Fibroblast of lung (primary cell): ENCODE measurements around the gene DIP2A. TPM values are rescaled to one million over a fixed set of nuclear protein-coding genes. Genes with fewer than 3 reads are reported as not detected.

Source experiments
- DNase-seq, 2 donors: peaks; one replicate each; pipeline versions ENCODE4 v3.0.0 to v3.0.0-alpha.2; 2010; ENCODE audit warnings: low read depth in 2 of 2
- H2AFZ ChIP-seq: 2 replicates; pipeline ENCODE4 v1.5.1; 2012; ENCODE audit warnings: low read length, control low read depth, inconsistent platforms
- H3K27ac ChIP-seq: 2 replicates; pipeline ENCODE4 v1.5.1; 2011; ENCODE audit warnings: low read length, control low read depth; ENCODE audit not compliant: insufficient read depth
- H3K27me3 ChIP-seq: 2 replicates; pipeline ENCODE4 v1.5.1; 2011; ENCODE audit warnings: mild to moderate bottlenecking, low read length; ENCODE audit not compliant: control insufficient read depth, insufficient read depth
- H3K36me3 ChIP-seq: 2 replicates; pipeline ENCODE4 v1.5.1; 2011; ENCODE audit warnings: low read length; ENCODE audit not compliant: control insufficient read depth, insufficient read depth
- H3K4me1 ChIP-seq: 2 replicates; pipeline ENCODE4 v1.5.1; 2011; ENCODE audit warnings: low read length; ENCODE audit not compliant: control insufficient read depth, insufficient read depth; ENCODE audit errors: extremely low read depth
- H3K4me2 ChIP-seq: 2 replicates; pipeline ENCODE4 v1.5.1; 2011; ENCODE audit warnings: low read length, control low read depth; ENCODE audit not compliant: insufficient read depth; ENCODE audit errors: extremely low read depth
- H3K4me3 ChIP-seq, 4 experiments: fragments of 200-600 bp in 1 of 4; sonication (generic) in 1 of 4; replicated peaks in 1 of 4; 2 replicates each; pipeline ENCODE4 v1.5.1; 2011 to 2016; ENCODE audit warnings: low read length in 4 of 4, low read depth in 3 of 4, mild to moderate bottlenecking in 3 of 4, control low read depth in 2 of 4, inconsistent platforms in 1 of 4, mixed read lengths in 1 of 4; ENCODE audit not compliant: insufficient read depth in 1 of 4; ENCODE audit errors: control extremely low read depth in 1 of 4
- H3K79me2 ChIP-seq: 2 replicates; pipeline ENCODE4 v1.5.1; 2012; ENCODE audit warnings: mild to moderate bottlenecking, low read length, inconsistent platforms; ENCODE audit not compliant: control insufficient read depth, insufficient read depth
- H3K9ac ChIP-seq: 2 replicates; pipeline ENCODE4 v1.5.1; 2011; ENCODE audit warnings: mild to moderate bottlenecking, low read length, control low read depth; ENCODE audit not compliant: insufficient read depth
- H3K9me3 ChIP-seq: 2 replicates; pipeline ENCODE4 v1.5.1; 2012; ENCODE audit warnings: low read depth, low read length; ENCODE audit not compliant: control insufficient read depth, insufficient read depth
- H4K20me1 ChIP-seq: 2 replicates; pipeline ENCODE4 v1.5.1; 2011; ENCODE audit warnings: low read length; ENCODE audit not compliant: control insufficient read depth, insufficient read depth; ENCODE audit errors: extremely low read depth
- CTCF ChIP-seq, 2 donors: IDR thresholded peaks in 1 of 2; conservative IDR thresholded peaks in 1 of 2; 1 replicate in 1 of 2; 2 replicates in 1 of 2; pipeline ENCODE4 v1.5.1; 2011 to 2012; ENCODE audit warnings: low read length in 2 of 2, control low read depth in 1 of 2, inconsistent platforms in 1 of 2, low read depth in 1 of 2, mild to moderate bottlenecking in 1 of 2
- EZH2 ChIP-seq: IDR thresholded peaks from 2 replicates; pipeline ENCODE4 v1.5.1; 2012; ENCODE audit warnings: low read length, control low read depth, mild to moderate bottlenecking; ENCODE audit errors: missing control alignments
- polyA plus RNA-seq, 2 donors: library from polyadenylated mRNA; depleted of rRNA in 1 of 2; stranded (reverse) in 1 of 2; unstranded in 1 of 2; fragments of >200 nt; gene quantifications; 2 replicates each; pipeline ENCODE4 v1.2.1, GENCODE V29; 2011 to 2012; ENCODE audit warnings: missing spikeins in 1 of 2
- total RNA-seq: library from RNA; depleted of rRNA; stranded (reverse); fragments of >200 nt; gene quantifications from 2 replicates; pipeline ENCODE4 v1.2.1, GENCODE V29; 2014

The DIP2A gene
- total and polyA plus RNA-seq, 2 donors (not counting 1 experiment from before 2014, with no cell fraction given): 16.3 to 21.1 TPM

- Histone ChIP-seq H3K4me2 (no peak overlapping the region), H3K4me3 (no peak overlapping the region), H3K9ac (no peak overlapping the region), H3K4me1 (no peaks in the 10 kb centered on the region), H3K27ac (no peak overlapping the region), H3K36me3 (no peaks in the 10 kb centered on the region), H3K79me2 (peaks cover 5% of the 10 kb centered on the region), H2AFZ (no peak overlapping the region), H4K20me1 (no peaks in the 10 kb centered on the region), H3K9me3 (no peaks in the 10 kb centered on the region), H3K27me3 (no peaks in the 10 kb centered on the region)
- DNase-seq: no peak
- TF ChIP-seq EZH2: no peak
- no peak for TF ChIP-seq CTCF (conservative IDR thresholded peaks at IDR 0.05 in 1 of 2, IDR thresholded peaks at IDR 0.05 in 1 of 2; ENCODE audit: low read depth in 1 of 2, low read length in 2 of 2)
Observed at GRCh38 chr21:46480466-46480865, 21.8 kb downstream of the DIP2A start.

DNA sequence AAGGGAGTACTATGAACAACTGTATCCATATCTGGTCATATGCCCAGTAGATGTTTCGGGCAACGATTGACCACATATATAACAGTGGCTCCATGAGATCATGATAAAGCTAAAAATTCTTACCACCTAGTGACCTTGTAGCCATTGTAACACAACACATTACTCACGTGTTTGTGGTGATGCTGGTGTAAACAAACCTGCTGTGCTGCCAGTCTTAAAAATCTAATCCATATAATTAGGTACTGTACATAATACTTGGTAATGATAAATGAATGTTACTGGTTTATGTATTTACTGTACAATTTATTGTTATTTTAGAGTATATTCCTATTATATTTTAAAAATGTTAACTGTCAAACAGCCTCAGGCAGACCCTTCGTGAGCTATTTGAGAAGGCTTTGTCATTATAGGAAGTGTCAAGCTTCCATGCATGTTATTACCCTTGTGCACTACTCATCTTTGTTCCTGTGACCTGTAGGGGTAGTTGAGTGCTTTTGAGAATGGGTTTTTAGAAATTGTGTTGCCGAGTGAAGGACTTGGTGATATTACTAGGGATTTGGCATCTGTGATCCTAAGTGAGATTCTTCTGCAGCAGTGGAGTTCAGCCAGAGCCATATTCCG is 23.6 kb downstream of the DIP2A start:
- no peaks in the 10 kb centered on the region for H4K20me1 ChIP-seq

DNA sequence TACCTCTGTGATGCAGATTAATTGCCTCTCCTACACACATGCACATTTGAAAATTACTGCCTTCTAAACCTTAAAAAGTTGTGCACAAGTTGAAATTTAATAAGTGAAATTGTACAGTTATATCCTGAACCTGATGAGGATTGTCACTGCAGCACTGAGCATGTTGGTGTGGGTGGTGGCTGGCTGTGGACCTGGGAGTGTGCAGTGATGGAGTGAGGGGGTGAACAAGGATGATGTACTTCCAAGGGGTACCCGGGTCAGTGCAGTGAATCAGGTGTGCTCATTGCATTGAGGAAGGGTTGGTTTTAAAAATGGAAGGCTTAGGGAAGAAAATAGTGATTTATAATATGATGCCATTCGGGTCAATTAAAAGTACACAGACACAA is 24.1 kb downstream of the DIP2A start:
- H4K20me1 ChIP-seq: no peaks in the 10 kb centered on the region
- H3K9ac ChIP-seq: no peak overlapping the region

More for the DNA sequence above, 23.6 kb downstream of the DIP2A start:
- H3K9ac ChIP-seq: no peak overlapping the region
- no peak overlapping the region for H2AFZ ChIP-seq
- no peak overlapping the region for H3K27ac ChIP-seq
- peaks cover 1% of the 10 kb centered on the region for H3K36me3 ChIP-seq
- no peak overlapping the region for H3K4me3 ChIP-seq
- no peaks in the 10 kb centered on the region for H3K27me3 ChIP-seq
- TF ChIP-seq EZH2 (no peak), CTCF (conservative IDR thresholded peaks at IDR 0.05 in 1 of 2, IDR thresholded peaks at IDR 0.05 in 1 of 2; ENCODE audit: low read depth in 1 of 2, low read length in 2 of 2) (no peak)
- DNase-seq: no peak
- H3K4me2 ChIP-seq: no peak overlapping the region
- H3K79me2 ChIP-seq: peaks cover 5% of the 10 kb centered on the region
- no peaks in the 10 kb centered on the region for H3K4me1 ChIP-seq
- H3K9me3 ChIP-seq: no peaks in the 10 kb centered on the region

More for the DNA sequence above, 24.1 kb downstream of the DIP2A start:
- peaks cover 1% of the 10 kb centered on the region for H3K36me3 ChIP-seq
- no peak for TF ChIP-seq EZH2
- no peak for TF ChIP-seq CTCF (conservative IDR thresholded peaks at IDR 0.05 in 1 of 2, IDR thresholded peaks at IDR 0.05 in 1 of 2; ENCODE audit: low read depth in 1 of 2, low read length in 2 of 2)
- H2AFZ ChIP-seq: no peak overlapping the region
- no peak overlapping the region for H3K27ac ChIP-seq
- H3K4me2 ChIP-seq: no peak overlapping the region
- H3K4me1 ChIP-seq: no peaks in the 10 kb centered on the region
- no peak for DNase-seq
- H3K27me3 ChIP-seq: no peaks in the 10 kb centered on the region
- no peaks in the 10 kb centered on the region for H3K9me3 ChIP-seq
- peaks cover 5% of the 10 kb centered on the region for H3K79me2 ChIP-seq
- H3K4me3 ChIP-seq: no peak overlapping the region
